Vagina (tissue), 2 donors: ENCODE measurements around the gene DUSP5.

Experiments
- POLR2A ChIP-seq, 2 donors: fragments of 450-650 bp; IDR thresholded peaks; one replicate each; pipeline ENCODE4 v1.6.1; 2017; ENCODE audit warnings: antibody characterized with exemption in 2 of 2, mild to moderate bottlenecking in 2 of 2, moderate library complexity in 2 of 2
- POLR2AphosphoS5 ChIP-seq, 2 donors: sonication (generic); formaldehyde crosslinking; IDR thresholded peaks; one replicate each; pipeline ENCODE4 v1.9.0; 2017; ENCODE audit warnings: antibody characterized with exemption in 2 of 2, mild to moderate bottlenecking in 2 of 2, low read depth in 1 of 2; ENCODE audit not compliant: insufficient read depth in 1 of 2
- TF ChIP-seq, protein P1 (sequence below), 3 experiments: fragments of 450-650 bp in 2 of 3; fragments of 200-600 bp in 1 of 3; sonication (generic) in 1 of 3; IDR thresholded peaks; one replicate each; pipeline ENCODE4 v1.5.1; 2017 to 2019; ENCODE audit warnings: antibody characterized with exemption in 3 of 3, mild to moderate bottlenecking in 2 of 3, moderate library complexity in 2 of 3

DNA sequence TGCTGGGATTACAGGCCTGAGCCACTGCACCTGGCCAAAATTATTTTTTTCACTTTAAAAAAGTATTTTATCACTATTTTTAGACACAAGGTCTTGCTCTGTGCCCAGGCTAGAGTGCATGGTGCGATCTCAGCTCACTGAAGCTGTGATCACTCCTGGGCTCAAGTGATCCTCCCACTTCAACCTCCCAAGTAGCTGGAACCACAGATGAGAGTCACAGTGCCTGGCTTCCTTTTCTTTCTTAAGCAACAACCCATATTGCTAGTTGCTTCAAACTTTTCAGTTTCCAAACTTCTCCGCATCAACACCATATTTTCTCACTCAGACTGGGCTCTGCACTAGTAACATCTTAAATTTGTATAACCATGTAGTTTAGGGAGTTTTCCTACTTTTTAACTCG is 60.3 kb downstream of the DUSP5 start:
- TF ChIP-seq POLR2AphosphoS5 (IDR thresholded peaks at IDR 0.05; ENCODE audit: insufficient read depth in 1 of 2, low read depth in 1 of 2) (no peak), POLR2A (IDR thresholded peaks at IDR 0.05) (no peak)
- TF ChIP-seq, protein P1, sequence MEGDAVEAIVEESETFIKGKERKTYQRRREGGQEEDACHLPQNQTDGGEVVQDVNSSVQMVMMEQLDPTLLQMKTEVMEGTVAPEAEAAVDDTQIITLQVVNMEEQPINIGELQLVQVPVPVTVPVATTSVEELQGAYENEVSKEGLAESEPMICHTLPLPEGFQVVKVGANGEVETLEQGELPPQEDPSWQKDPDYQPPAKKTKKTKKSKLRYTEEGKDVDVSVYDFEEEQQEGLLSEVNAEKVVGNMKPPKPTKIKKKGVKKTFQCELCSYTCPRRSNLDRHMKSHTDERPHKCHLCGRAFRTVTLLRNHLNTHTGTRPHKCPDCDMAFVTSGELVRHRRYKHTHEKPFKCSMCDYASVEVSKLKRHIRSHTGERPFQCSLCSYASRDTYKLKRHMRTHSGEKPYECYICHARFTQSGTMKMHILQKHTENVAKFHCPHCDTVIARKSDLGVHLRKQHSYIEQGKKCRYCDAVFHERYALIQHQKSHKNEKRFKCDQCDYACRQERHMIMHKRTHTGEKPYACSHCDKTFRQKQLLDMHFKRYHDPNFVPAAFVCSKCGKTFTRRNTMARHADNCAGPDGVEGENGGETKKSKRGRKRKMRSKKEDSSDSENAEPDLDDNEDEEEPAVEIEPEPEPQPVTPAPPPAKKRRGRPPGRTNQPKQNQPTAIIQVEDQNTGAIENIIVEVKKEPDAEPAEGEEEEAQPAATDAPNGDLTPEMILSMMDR (IDR thresholded peaks at IDR 0.05): no peak
